Esophagus squamous epithelium (tissue), 4 donors: ENCODE measurements around the gene KRTAP3-2.

ENCODE experiments used
- CTCF ChIP-seq, 6 experiments: fragments of 450-650 bp in 4 of 6; fragments of 200-600 bp in 2 of 6; sonication (generic) in 2 of 6; IDR thresholded peaks; one replicate each; pipeline ENCODE4 v1.5.1; 2016 to 2019; ENCODE audit warnings: antibody characterized with exemption in 6 of 6, mild to moderate bottlenecking in 4 of 6, moderate library complexity in 4 of 6
- POLR2A ChIP-seq, 4 donors: fragments of 450-650 bp; IDR thresholded peaks; one replicate each; pipeline ENCODE4 v1.6.1; 2017; ENCODE audit warnings: antibody characterized with exemption in 4 of 4, mild to moderate bottlenecking in 4 of 4, moderate library complexity in 3 of 4

GRCh38 chr17:40967582-40967981 lies 32.1 kb downstream of the KRTAP3-2 start:
- TF ChIP-seq CTCF (IDR thresholded peaks at IDR 0.05) = no peak
- no peak for TF ChIP-seq POLR2A (IDR thresholded peaks at IDR 0.05)
